ENCODE data around the gene ST6GALNAC3.

- no peak for TF ChIP-seq BHLHE40 (IDR thresholded peaks at IDR 0.05; ENCODE audit: borderline replicate concordance)
- TF ChIP-seq SP1 (IDR thresholded peaks at IDR 0.05) = no peak
- no peak for TF ChIP-seq FOXM1 (IDR thresholded peaks at IDR 0.05; ENCODE audit: borderline replicate concordance)
- TF ChIP-seq LEF1 (IDR thresholded peaks at IDR 0.05; ENCODE audit: borderline replicate concordance) = no peak
- no peak for TF ChIP-seq FOXA1 (IDR thresholded peaks at IDR 0.05)
- TF ChIP-seq FOXK2 (IDR thresholded peaks at IDR 0.05) = no peak
- no peak for TF ChIP-seq ZNF384 (IDR thresholded peaks at IDR 0.05)
- no peak; the same call in 1 of the 2 replicates for TF ChIP-seq PKNOX1 (IDR thresholded peaks at IDR 0.05)
- no peak for TF ChIP-seq TARDBP (IDR thresholded peaks at IDR 0.05)
- TF ChIP-seq HDGF (IDR thresholded peaks at IDR 0.05; ENCODE audit: borderline replicate concordance) = no peak
- TF ChIP-seq SUZ12 (IDR thresholded peaks at IDR 0.05) = no peak
- TF ChIP-seq NFRKB (IDR thresholded peaks at IDR 0.05) = no peak
- TF ChIP-seq ELF4 (IDR thresholded peaks at IDR 0.05) = no peak
Measured at GRCh38 chr1:76145332-76145731, 70.8 kb downstream of the ST6GALNAC3 start.

Measured in HEK293T (cell line).